GM12891 (cell line): ENCODE results near the gene PIGU.

ENCODE experiments used
- PAX5 ChIP-seq: IDR thresholded peaks from 2 replicates; pipeline ENCODE4 v1.6.1; 2011; ENCODE audit warnings: low read length, moderate library complexity, mild to moderate bottlenecking; ENCODE audit not compliant: insufficient read depth, severe bottlenecking
- POLR2A ChIP-seq: IDR thresholded peaks from 2 replicates; pipeline ENCODE4 v1.6.1; 2011; ENCODE audit warnings: low read depth, low read length, control low read depth
- POLR2AphosphoS5 ChIP-seq: IDR thresholded peaks from 2 replicates; pipeline ENCODE4 v1.6.1; 2011; ENCODE audit warnings: low read depth, low read length, control low read depth
- SPI1 ChIP-seq: IDR thresholded peaks from 2 replicates; pipeline ENCODE4 v1.6.1; 2011; ENCODE audit warnings: low read depth, low read length, control low read depth
- TAF1 ChIP-seq: IDR thresholded peaks from 2 replicates; pipeline ENCODE4 v1.6.1; 2011; ENCODE audit warnings: low read depth, low read length, control low read depth

DNA sequence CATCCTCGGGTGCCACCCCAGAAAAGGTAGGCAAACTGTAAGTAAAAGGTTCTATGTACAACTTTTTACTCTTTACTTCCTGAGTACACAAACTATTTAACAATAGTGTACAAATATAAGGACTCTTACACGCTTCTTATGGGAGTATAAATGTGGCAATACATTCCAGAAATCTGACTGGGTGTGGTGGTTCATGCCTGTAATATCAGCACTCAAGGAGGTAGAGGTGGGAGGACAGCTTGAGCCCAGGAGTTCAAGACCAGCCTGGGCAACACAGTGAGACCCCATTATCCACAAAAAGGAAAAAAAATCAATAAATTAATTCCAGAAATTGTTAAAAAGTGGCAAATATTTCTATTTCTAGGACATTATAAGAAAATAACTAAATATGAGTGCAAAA is 48.9 kb downstream of the PIGU start:
- no peak for TF ChIP-seq POLR2AphosphoS5
- no peak for TF ChIP-seq PAX5
- no peak for TF ChIP-seq POLR2A
- no peak for TF ChIP-seq TAF1
- no peak for TF ChIP-seq SPI1
